ENCODE measurements around the gene ATP8A2. TPM values are rescaled to one million over a fixed set of nuclear protein-coding genes. Genes with fewer than 3 reads are reported as not detected.

Gene ATP8A2
- total RNA-seq, 1 donor from 2014 or later, result 0.27 TPM

- TF ChIP-seq CTCF (IDR thresholded peaks at IDR 0.05; ENCODE audit: borderline replicate concordance), result no peak
- Histone ChIP-seq H3K4me3 (no peak overlapping the region), H3K36me3 (no peaks in the 10 kb centered on the region), H3K27me3 (ENCODE audit: low read depth) (peaks cover 79% of the 10 kb centered on the region), H3K4me1 (no peaks in the 10 kb centered on the region), H3K9me3 (replicated peaks) (no peaks in the 10 kb centered on the region), H3K27ac (replicated peaks) (no peak overlapping the region)
- DNase-seq, result no peak
- intact Hi-C loops (cut with micrococcal nuclease), result no loop called here
Observed at GRCh38 chr13:25862156-25862555, 490.4 kb downstream of the ATP8A2 start.

- no peaks in the 10 kb centered on the region for H3K36me3 ChIP-seq
- intact Hi-C loops (cut with micrococcal nuclease), result no loop called here
- H3K27me3 ChIP-seq (ENCODE audit: low read depth), result peaks cover 84% of the 10 kb centered on the region
- no peaks in the 10 kb centered on the region for H3K9me3 ChIP-seq (replicated peaks)
- TF ChIP-seq CTCF (IDR thresholded peaks at IDR 0.05; ENCODE audit: borderline replicate concordance), result no peak
- DNase-seq, result no peak
- no peak overlapping the region for H3K27ac ChIP-seq (replicated peaks)
- H3K4me1 ChIP-seq, result no peaks in the 10 kb centered on the region
- no peak overlapping the region for H3K4me3 ChIP-seq
Observed at GRCh38 chr13:25864116-25864515, 492.3 kb downstream of the ATP8A2 start.

GRCh38 chr13:25864936-25865335 is 493.2 kb downstream of the ATP8A2 start:
- Histone ChIP-seq H3K27me3 (ENCODE audit: low read depth) (peaks cover 84% of the 10 kb centered on the region), H3K36me3 (no peaks in the 10 kb centered on the region), H3K27ac (replicated peaks) (no peak overlapping the region), H3K9me3 (replicated peaks) (no peaks in the 10 kb centered on the region), H3K4me3 (no peak overlapping the region), H3K4me1 (no peaks in the 10 kb centered on the region)
- no peak for DNase-seq
- intact Hi-C loops (cut with micrococcal nuclease), result no loop called here
- no peak for TF ChIP-seq CTCF (IDR thresholded peaks at IDR 0.05; ENCODE audit: borderline replicate concordance)

- Histone ChIP-seq H3K27me3 (ENCODE audit: low read depth) (peaks cover 84% of the 10 kb centered on the region), H3K4me3 (no peak overlapping the region), H3K27ac (replicated peaks) (no peak overlapping the region), H3K4me1 (no peaks in the 10 kb centered on the region), H3K9me3 (replicated peaks) (no peaks in the 10 kb centered on the region), H3K36me3 (no peaks in the 10 kb centered on the region)
- intact Hi-C loops (cut with micrococcal nuclease), result no loop called here
- TF ChIP-seq CTCF (IDR thresholded peaks at IDR 0.05; ENCODE audit: borderline replicate concordance), result no peak
- no peak for DNase-seq
Observed at GRCh38 chr13:25865391-25865790, 493.6 kb downstream of the ATP8A2 start.

- no peak for TF ChIP-seq CTCF (IDR thresholded peaks at IDR 0.05; ENCODE audit: borderline replicate concordance)
- H3K4me1 ChIP-seq, result no peaks in the 10 kb centered on the region
- H3K27me3 ChIP-seq (ENCODE audit: low read depth), result peaks cover 90% of the 10 kb centered on the region
- DNase-seq, result no peak
- intact Hi-C loops (cut with micrococcal nuclease), result no loop called here
- H3K27ac ChIP-seq (replicated peaks), result no peak overlapping the region
- H3K4me3 ChIP-seq, result no peak overlapping the region
- no peaks in the 10 kb centered on the region for H3K36me3 ChIP-seq
- H3K9me3 ChIP-seq (replicated peaks), result no peaks in the 10 kb centered on the region
Observed at GRCh38 chr13:25867038-25867437, 495.3 kb downstream of the ATP8A2 start.

GRCh38 chr13:25868490-25868889 is 496.7 kb downstream of the ATP8A2 start:
- Histone ChIP-seq H3K9me3 (replicated peaks) (no peaks in the 10 kb centered on the region), H3K36me3 (no peaks in the 10 kb centered on the region), H3K27ac (replicated peaks) (no peak overlapping the region), H3K4me1 (peaks cover 6% of the 10 kb centered on the region), H3K4me3 (no peak overlapping the region), H3K27me3 (ENCODE audit: low read depth) (peaks cover 76% of the 10 kb centered on the region)
- no peak for DNase-seq
- intact Hi-C loops (cut with micrococcal nuclease), result no loop called here
- no peak for TF ChIP-seq CTCF (IDR thresholded peaks at IDR 0.05; ENCODE audit: borderline replicate concordance)

Data from left ventricle myocardium inferior (tissue), 1 donor.